NCI-H345 treated with DMSO at 0.1 percent for 48 hours (cell line): ENCODE measurements around the gene SLC25A23.
"Not testable (repeated sequence)": the region's sequence is repeated elsewhere in the genome, so short reads cannot be mapped to it uniquely, and the experiment has no call there.

Experiments
- DNase-seq: peaks from one replicate; lab custom pipeline; 2025; ENCODE audit not compliant: unreplicated experiment; lab: John Stamatoyannopoulos, UW

The SLC25A23 gene

DNA sequence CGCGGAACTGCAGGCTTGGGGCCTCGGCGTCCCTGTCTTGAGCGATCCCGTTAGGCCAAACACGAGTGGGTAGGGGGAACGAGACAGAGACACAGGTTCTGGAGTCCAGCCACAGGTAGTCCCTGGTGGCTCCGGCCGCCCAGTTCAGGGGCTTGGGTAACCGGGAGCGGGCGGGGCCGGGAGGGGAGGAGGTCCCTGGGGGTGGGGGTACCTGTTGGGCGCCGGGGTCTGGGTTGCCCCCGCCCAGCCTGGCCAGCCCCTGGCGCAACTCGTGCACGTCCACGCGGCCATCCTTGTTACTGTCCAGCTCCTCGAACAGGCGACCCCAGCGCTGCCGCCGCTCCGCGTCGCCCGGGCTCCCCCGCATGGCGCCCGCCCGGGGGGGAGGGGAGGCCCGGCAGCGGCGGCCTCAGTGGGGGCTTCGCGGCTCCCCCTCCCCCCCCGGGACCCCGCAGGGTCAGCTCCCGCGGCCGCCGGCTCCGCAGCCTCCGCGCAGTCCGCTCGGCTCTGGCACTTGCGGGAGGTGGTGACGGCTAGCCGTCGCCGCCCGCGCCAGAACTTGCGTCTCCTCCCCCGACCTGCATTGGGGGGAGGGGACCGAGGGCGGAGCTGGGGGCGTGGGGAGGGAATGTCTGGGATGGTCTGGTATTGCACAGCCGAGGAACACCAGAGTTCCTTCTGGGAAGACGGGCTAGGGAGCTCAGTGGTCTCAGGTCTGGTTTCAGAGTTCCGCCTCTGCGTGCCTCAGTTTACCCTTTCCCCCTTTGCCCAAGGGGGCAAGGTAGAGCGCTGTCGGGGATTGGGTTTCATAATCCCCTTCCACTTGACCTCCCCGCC lies at the start of gene SLC25A23:
SLC25A23 (minus strand) TSS at position 531 of the 837 bp plus-strand sequence; CDS start at position 367, 164 bp downstream.
- DNase-seq: peak; percentile 71

DNA sequence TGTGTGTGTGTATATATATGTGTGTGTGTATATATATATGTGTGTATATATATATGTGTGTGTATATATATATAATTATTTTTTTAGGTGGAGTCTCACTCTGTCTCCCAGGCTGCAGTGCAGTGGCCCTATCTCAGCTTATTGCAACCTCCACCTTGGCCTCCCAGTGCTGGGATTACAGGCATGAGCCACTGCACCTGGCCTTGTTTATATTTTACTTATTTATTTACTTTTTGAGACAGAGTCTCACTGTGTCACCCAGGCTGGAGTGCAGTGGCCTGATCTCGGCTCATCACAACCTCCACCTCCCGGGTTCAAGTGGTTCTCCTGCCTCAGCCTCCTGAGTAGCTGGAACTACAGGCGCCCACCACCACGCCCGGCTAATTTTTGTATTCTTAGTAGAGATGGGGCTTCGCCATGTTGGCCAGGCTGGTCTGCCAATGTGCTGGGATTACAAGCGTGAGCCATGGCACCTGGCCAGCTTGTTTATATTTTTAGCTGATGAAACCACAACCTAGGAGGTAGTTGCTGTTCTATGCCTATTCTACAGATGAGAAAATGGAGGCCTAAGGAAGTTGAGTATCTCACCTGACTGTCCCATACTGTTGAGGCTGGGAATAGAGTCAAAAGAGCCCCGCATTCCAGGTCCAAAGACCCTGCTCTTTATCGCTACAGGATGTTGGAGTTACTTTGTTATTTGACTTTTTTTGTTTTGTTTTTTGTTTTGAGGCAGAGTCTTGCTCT lies 48.6 kb upstream of the SLC25A23 start:
- not testable (repeated sequence) for DNase-seq

DNA sequence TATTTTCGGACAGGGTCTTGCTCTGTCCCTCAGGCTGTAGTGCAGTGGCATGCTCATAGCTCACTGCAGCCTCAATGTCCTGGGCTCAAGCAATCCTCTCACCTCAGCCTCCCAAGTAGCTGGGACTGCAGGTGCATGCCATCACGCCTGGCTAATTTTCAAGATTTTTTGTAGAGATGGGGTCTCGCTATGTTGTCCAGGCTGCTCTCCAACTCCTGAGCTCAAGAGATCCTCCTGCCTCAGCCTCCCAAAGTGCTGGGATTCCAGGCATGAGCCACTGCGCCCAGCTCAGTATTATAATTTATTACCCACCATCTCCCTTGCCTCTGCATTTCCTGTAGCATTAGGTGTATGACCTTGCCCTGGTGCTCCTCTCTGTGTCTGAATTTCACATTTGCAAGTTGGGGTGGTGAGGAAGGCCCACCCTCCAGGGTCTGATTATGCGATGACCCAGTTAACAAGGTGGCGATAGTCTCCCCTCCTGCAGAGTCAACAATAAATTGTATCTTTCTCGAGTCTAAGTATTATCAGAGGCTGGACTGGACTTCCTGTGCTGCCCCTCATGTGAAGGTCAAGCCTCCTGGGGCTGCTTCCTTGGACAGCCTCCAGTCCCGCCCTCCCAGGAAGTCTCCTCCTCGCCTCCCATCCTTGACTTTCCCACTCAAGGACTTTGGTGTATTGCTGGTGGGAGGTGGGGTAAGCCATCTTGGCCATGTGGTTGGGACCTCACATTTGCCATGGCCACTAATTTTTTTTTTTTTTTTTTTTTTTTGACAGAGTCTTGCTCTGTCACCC lies 44.0 kb upstream of the SLC25A23 start:
- no peak for DNase-seq

DNA sequence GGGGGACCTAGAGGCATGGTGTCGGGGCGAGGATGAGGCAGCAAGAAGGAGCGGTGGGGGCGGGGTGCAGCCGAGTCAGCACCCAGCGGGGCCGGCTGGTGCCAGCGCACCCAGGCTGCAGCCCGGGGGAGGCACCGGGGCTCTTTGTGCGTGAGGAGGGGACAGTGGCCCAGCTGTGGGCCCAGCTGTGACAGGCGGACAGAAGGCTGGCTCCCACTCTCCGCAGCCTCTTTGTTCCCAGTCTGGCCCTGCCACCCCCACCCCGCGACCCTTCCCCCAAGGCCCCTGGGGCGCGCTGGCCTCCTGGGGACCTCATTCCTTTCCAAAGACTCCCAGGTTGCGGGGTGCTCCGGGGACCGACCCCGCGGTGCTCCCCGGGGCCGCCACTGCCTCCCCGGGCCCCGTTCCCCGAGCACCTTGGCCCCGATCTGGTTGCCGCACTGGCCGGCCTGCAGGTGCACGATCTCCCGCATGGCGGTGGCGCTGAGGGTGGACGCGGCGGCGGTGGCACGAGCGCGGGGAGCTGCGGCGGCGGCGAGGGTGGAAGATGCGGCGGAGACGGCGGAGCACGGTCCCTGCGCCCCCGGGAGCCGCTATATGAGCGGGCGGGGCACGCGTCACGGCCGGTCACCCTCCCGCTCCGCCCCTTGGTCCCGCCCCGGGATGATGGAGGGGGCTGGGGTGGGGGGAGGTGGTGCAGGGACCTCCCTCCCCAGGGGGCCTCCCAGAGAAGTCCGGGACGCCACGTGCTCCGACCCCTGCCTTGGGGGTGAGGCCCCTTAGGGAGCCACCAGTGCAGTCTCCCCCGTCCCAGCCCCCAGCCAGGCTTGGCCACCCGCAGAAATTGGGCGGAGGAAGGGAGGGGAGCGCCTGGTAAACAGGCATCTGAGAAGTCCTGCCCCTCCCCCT lies 42.4 kb upstream of the SLC25A23 start, which contains the start of gene TUBB4A:
TUBB4A (minus strand) TSS at position 570 of the 909 bp plus-strand sequence; CDS start at position 473, 97 bp downstream.
- DNase-seq: no peak

DNA sequence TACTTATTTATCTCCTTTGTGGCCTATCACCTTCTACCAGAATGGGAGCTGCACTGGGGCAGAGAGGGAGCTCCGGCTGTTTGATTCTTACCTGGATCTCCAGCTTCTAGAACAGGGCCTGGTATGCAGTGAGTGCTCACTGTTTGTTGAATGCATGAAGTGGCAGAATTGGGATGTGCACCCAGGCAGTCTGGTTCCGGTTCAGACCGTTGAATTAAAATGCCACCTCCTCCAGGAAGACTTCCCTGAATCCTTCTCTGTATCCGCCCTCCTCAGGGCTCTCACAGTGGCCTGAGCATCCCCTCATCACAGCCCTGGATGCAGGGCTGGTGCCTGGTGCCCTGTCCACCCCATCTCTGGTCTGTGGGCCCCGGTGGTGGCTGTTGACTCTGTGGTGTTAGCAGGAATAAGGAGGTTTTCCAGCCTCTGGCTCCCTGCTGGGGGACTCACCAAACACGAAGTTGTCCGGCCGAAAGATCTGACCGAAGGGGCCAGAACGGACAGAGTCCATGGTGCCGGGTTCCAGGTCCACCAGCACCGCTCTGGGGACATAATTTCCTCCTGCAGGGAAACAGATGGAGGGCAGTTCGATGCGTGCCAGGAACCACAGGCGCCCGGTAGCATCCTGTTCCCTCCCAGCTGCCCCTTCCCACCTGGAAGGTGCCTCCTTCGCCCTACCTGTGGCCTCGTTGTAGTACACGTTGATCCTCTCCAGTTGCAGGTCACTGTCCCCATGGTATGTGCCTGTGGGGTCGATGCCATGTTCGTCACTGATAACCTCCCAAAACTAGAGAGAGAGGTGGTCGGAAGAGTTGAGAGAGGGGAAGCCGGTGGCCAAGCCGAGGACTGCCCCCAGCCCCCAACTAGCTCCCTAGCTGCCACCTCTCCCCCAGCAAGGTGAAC lies 41.5 kb upstream of the SLC25A23 start:
- DNase-seq: no peak

DNA sequence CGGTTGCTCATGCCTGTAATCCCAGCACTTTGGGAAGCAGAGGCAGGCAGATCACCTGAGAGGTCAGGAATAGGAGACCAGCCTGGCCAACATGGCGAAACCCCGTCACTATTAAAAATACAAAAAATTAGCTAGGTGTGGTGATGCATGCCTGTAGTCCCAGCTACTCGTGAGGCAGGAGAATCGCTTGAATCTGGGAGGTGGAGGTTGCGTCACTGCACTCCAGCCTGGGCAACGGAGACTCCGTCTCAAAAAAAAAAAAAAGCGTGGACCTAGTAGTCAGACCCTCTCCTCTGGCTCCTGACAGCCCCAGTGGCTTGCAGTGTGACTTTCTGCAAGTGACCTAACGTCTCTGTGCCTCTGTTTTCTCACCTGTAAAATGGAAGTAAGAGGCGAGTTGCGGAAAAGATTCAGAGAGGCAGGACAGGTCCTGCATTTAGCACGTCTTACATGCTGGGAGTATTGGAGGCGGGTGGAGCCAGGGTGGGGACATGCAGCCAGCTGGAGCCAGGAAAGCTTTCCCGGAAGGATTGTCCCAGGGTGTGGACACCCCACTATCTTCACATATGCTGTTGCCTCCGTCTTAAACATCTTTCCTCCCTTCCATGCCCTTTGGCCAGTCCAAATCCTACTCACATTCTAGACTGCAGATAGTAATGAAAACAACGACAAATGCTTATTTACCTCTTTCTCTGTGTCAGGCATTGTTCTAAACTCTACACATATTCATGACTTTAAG lies 39.6 kb upstream of the SLC25A23 start:
- DNase-seq: no peak

DNA sequence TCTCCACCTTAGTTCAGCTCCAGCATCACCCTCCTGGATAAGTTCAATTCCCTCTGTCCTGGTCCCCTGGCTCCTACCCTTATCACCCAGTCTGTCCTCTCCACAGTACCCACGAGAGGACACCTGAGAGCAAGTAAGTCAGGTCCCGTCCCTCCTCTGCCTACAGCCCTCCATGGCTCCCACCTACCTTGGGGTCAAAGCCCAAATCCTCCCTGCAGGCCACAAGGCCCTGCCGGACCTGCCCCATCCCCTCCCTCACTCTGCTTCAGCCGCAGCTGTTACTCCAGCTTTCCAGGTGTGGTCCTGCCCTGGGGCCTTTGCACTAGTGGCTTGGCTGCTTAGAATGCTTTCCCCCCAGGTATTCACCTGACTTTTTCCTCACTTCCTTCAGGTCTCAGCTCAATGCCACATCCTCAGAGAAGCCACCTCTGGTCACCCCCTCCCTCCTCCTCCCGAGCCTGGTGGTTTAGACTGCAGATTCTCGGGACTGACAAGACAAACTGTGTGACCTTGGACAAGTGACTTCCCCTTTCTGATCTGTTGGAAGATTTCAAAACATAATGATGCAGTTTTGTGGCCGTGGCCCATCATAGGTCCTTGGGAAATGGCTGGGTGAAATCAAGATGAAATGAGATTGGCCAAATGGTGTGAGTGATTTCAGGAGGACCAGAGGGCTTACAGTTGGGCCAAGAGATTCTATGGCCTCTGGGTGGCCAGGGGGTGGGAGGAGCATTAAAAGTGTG lies 38.9 kb upstream of the SLC25A23 start:
- no peak for DNase-seq

DNA sequence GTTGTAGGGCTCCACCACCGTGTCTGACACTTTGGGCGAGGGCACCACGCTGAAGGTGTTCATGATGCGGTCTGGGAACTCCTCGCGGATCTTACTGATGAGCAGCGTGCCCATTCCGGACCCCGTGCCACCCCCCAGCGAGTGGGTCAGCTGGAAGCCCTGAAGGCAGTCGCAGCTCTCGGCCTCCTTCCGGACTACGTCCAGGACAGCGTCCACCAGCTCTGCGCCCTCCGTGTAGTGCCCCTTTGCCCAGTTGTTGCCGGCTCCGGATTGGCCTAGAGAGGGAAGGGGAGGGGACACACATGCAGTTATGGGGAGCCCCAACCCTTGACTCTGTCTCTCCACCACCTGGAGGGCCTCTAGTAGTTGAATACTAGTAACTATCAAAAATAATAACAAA lies 36.4 kb upstream of the SLC25A23 start:
- no peak for DNase-seq

DNA sequence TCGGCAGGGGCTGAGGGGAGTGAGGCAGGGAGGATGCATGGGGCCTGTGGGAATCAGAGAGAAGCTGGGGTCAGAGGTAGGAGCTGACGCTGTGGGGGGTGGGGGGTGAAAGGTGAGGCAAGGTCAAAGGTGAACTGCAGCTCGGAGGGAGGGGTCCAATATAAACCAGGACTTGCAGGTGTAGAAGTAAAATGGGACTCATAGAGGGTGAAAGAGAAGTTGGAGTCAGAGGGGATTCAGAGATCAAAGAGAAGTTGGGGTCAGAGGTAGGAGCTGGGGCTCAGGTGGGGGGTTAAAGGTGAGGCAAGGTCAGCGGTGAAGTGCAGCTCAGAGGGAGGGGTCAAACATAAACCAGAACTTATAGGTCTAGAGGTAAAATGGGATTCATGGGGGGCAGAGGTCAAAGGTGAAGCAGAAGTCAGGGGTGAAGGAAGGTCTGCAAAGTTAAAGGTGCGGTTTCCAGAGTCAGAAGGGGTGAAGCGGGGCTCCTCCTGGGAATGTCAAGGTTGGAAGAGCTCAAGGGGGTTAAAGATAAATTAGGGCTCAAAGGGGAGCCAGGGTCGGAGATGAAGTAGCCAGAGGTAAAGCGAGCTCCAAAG lies 34.9 kb upstream of the SLC25A23 start:
- no peak for DNase-seq

DNA sequence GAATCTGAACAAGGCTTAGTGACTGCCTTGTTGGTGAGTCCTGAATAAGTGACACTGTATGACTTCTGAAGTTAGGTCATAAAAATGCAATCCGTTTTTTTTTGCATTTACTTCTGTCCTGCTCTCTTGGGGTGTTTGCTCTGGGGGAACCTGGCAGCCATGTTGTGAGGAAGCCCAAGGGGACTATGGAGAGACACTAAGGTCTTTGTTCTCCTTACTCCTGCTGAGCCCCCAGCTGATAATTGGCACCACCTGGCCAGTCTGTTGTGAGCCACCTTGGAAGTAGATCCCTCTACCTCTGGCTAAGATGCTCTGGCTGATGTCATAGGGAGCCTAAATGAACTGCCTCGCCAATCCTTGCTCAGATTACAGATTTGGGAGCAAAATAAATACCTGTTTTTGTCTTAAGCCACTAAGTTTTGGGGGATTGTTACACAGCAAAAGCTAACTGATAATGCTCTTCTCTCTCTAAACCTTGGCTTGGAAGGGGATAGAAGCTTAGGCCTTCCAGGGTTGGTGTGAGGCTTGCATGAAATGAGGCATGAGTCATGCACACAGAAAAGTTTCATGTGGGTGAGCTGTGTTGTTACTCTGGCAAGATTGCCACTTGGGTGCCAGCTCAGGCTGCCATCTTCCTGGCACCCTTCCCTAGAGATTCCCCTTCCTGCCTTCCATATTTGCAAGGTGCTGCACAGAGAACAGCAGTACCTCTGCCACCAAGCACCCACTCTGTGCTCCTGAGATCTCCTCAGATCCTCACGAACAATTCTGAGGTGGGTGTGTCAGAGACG lies 32.4 kb upstream of the SLC25A23 start:
- DNase-seq: no peak

DNA sequence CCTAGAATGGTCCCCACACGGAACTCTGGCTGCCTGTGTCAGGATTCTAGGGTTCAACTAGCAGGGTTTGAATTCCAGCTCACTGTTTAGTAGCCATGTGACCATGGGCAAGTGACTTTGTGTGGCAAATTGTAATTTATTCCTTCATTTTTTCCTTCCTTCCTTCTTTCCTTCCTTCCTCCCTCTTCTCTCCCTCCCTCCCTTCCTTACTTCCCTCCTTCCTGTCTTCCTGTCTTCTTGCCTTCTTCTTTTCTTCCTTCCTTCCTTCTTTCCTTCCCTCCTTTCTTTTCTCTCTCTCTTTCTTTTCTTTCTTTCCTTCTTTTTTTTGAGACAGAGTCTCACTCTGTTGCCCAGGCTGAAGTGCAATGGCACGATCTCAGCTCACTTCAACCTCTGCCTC lies 30.5 kb upstream of the SLC25A23 start:
- no peak for DNase-seq

DNA sequence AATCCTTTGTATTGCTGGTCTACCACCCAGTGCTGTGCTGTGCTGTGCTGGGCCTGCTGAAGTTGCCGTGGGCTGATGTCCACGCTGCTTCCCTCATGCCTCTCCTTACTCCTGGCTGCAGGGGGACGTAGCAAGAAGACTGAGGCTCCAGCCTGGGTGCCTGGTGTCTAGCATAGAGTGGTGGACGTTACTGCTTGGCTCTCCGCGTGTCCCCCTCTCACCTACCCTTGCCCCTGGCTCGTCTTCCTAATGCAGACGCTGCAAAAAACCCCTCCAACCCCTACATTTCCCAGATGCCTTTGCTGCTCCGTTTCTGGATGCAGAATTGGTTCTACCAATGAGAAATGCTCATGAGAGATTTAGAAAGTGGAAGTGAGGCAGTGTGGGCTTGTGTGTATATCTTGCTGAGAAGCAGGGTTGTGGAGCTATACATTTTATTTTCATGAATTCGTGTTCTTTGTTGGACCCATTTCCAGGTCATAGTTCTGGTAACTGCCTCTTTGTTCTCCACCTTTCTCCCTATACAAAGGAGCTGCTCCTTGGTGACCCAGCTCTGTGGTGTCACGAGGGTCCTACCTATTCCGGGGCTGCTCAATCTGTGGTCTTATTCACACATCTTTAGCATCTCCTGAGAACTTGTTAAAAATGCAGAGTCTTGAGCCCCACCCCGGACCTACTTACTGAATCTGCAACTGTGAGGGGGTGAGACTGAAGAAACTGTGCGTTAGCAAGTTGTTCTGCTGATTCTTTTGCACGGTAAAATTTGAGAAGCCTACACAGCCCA lies 29.9 kb upstream of the SLC25A23 start:
- no peak for DNase-seq

DNA sequence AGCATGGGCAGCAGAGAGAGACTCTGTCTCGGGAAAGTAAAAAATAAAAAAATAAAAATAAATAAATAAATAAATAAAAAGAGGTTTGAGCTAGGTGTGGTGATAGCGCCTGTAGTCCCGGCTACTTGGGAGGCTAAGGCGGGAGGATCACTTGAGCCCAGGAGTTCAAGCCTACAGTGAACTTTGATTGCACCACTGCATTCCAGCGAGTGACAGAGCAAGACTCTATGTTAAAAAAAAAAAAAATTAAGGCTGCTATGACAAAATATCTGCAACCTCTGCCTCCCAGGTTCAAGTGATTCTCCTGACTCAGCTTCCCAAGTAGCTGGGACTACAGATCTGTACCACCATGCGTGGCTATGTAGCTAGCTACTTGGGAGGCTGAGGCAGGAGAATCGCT lies 25.2 kb upstream of the SLC25A23 start:
- no peak for DNase-seq

DNA sequence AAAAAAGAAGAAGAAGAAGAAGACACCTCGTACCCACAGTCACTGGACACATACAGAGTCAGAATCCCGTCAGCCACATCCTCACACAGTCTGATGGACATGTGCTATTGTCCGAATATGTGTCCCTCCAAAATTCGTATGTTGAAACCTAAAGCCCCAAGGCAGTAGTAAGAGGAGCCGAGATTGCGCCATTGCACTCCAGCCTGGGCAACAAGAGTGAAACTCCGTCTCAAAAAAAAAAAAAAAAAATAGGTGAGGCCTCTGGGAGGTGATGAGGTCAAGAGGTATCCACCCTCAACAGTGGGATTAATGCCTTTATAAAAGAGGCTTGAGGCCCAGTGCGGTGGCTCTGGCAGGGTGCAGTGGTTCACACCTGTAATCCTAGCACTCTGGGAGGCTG lies 24.6 kb upstream of the SLC25A23 start:
- no peak for DNase-seq

DNA sequence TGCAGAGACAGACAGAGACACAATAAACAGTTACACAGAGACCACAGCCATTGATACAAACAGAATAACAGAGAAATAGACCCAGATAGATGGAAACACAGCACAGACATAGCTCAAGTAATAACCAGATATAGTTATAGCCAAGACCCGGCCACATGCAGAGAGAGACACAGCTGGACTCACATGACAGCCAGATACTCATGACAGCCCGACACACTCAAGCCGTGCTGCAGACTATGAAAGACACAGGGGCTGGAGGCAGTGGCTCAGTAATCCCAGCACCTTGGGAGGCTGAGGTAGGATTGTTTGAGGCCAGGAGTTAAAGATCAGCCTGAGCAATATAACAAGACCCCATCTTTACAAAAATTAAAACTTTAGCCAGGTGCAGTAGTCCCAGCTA lies 23.6 kb upstream of the SLC25A23 start:
- no peak for DNase-seq

DNA sequence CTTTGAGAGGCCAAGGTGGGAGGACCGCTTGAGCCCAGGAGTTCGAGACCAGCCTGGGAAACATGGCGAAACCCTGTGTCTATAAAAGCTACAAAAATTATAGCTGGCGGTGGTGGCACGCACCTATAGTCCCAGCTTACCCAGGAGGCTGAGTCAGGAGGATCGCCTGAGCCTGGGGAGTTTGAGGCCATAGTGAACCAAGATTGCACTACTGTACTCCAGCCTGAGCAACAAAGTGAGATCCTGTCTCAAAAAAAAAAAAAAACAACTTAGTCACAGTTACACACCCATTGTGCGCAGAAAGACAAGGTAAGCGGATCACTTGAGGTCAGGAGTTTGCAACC lies 22.7 kb upstream of the SLC25A23 start:
- no peak for DNase-seq
